Colonic mucosa (tissue), 4 donors: ENCODE measurements around the gene SCGB3A1. TPM values are rescaled to one million over a fixed set of nuclear protein-coding genes. Genes with fewer than 3 reads are reported as not detected.

Experiments used
- DNase-seq: peaks from one replicate; pipeline ENCODE4 v3.0.0-alpha.2; 2020
- H3K27ac ChIP-seq: fragments of 200-600 bp; one replicate; pipeline ENCODE4 v1.8.0; 2021
- H3K27me3 ChIP-seq: fragments of 200-600 bp; one replicate; pipeline ENCODE4 v1.8.0; 2021
- H3K36me3 ChIP-seq: fragments of 200-600 bp; one replicate; pipeline ENCODE4 v1.8.0; 2021
- H3K4me1 ChIP-seq: fragments of 200-600 bp; one replicate; pipeline ENCODE4 v1.8.0; 2021; ENCODE audit warnings: mild to moderate bottlenecking
- H3K4me3 ChIP-seq: fragments of 200-600 bp; one replicate; pipeline ENCODE4 v1.8.0; 2021
- H3K9ac ChIP-seq, 2 donors: one replicate each; pipeline ENCODE4 v1.7.0; 2013; ENCODE audit warnings: control low read depth in 2 of 2, low read depth in 2 of 2, low read length in 2 of 2
- H3K9me3 ChIP-seq: fragments of 200-600 bp; one replicate; pipeline ENCODE4 v1.8.0; 2021
- CTCF ChIP-seq: fragments of 200-600 bp; IDR thresholded peaks from one replicate; pipeline ENCODE4 v1.8.0; 2022; ENCODE audit warnings: antibody characterized with exemption, mild to moderate bottlenecking
- intact Hi-C: fragments of 100-400 bp; cut with DNase I; formaldehyde crosslinking; loops from one replicate; pipeline ENCODE4 v1.14.1; 2022
- total RNA-seq, 2 donors: library from RNA; stranded (reverse); fragmentation: NEBNext Ultra II Directional in 1 of 2; extraction: Animal tissue kit (Norgen Biotek cat#: 25700) in 1 of 2; gene quantifications; one replicate each; pipeline ENCODE4 v1.2.1, GENCODE V29; 2021
- donor health status: healthy.
- donor health status: DM: no; HTN: no; CAD: no.
- donor health status: DM: no; HTN: no; CAD: no.

Gene SCGB3A1
- total RNA-seq, 2 donors from 2014 or later, result 1.1 TPM; not detected in 1

GRCh38 chr5:180636403-180637075, 45.2 kb upstream of the SCGB3A1 start:
- Histone ChIP-seq H3K27me3 (no peaks in the 10 kb centered on the region), H3K9me3 (no peaks in the 10 kb centered on the region), H3K9ac (no peak overlapping the region), H3K27ac (no peak overlapping the region), H3K36me3 (no peaks in the 10 kb centered on the region), H3K4me3 (no peak overlapping the region), H3K4me1 (no peaks in the 10 kb centered on the region)
- intact Hi-C loops, result no loop called here
- no peak for TF ChIP-seq CTCF
- no peak for DNase-seq

GRCh38 chr5:180636016-180636402, 44.7 kb upstream of the SCGB3A1 start:
- H3K36me3 ChIP-seq, result no peaks in the 10 kb centered on the region
- DNase-seq, result no peak
- H3K4me1 ChIP-seq, result no peaks in the 10 kb centered on the region
- no peak overlapping the region for H3K27ac ChIP-seq
- H3K27me3 ChIP-seq, result no peaks in the 10 kb centered on the region
- H3K9ac ChIP-seq, result no peak overlapping the region
- TF ChIP-seq CTCF, result no peak
- intact Hi-C loops, result no loop called here
- H3K9me3 ChIP-seq, result no peaks in the 10 kb centered on the region
- no peak overlapping the region for H3K4me3 ChIP-seq

GRCh38 chr5:180633283-180634177, 42.2 kb upstream of the SCGB3A1 start:
- intact Hi-C loops, result no loop called here

GRCh38 chr5:180632768-180633167, 41.5 kb upstream of the SCGB3A1 start:
- H3K36me3 ChIP-seq, result no peaks in the 10 kb centered on the region
- no peaks in the 10 kb centered on the region for H3K9me3 ChIP-seq
- no peaks in the 10 kb centered on the region for H3K27me3 ChIP-seq
- no peaks in the 10 kb centered on the region for H3K4me1 ChIP-seq
- DNase-seq, result no peak
- intact Hi-C loops, result no loop called here
- H3K4me3 ChIP-seq, result no peak overlapping the region
- no peak overlapping the region for H3K27ac ChIP-seq
- no peak overlapping the region for H3K9ac ChIP-seq
- TF ChIP-seq CTCF, result no peak

More at GRCh38 chr5:180633283-180634177, 42.2 kb upstream of the SCGB3A1 start:
- Histone ChIP-seq H3K9ac (no peak overlapping the region), H3K36me3 (no peaks in the 10 kb centered on the region), H3K27ac (no peak overlapping the region), H3K27me3 (no peaks in the 10 kb centered on the region), H3K9me3 (no peaks in the 10 kb centered on the region), H3K4me3 (no peak overlapping the region), H3K4me1 (no peaks in the 10 kb centered on the region)
- no peak for DNase-seq
- no peak for TF ChIP-seq CTCF

- no peak for TF ChIP-seq CTCF
- no peaks in the 10 kb centered on the region for H3K9me3 ChIP-seq
- H3K4me1 ChIP-seq, result no peaks in the 10 kb centered on the region
- H3K27ac ChIP-seq, result no peak overlapping the region
- H3K4me3 ChIP-seq, result no peak overlapping the region
- no peaks in the 10 kb centered on the region for H3K36me3 ChIP-seq
- no peak for DNase-seq
- H3K27me3 ChIP-seq, result no peaks in the 10 kb centered on the region
- intact Hi-C loops, result no loop called here
- no peak overlapping the region for H3K9ac ChIP-seq
These were observed 40.5 kb upstream of the SCGB3A1 start for GRCh38 chr5:180631549-180632383.
